ENCODE data around the gene TGFB2. TPM values are rescaled to one million over a fixed set of nuclear protein-coding genes. Genes with fewer than 3 reads are reported as not detected.

TGFB2 gene
- polyA plus RNA-seq, 12 donors, result 39.4 to 88.9 (median 60.5) TPM; not detected in 1

DNA sequence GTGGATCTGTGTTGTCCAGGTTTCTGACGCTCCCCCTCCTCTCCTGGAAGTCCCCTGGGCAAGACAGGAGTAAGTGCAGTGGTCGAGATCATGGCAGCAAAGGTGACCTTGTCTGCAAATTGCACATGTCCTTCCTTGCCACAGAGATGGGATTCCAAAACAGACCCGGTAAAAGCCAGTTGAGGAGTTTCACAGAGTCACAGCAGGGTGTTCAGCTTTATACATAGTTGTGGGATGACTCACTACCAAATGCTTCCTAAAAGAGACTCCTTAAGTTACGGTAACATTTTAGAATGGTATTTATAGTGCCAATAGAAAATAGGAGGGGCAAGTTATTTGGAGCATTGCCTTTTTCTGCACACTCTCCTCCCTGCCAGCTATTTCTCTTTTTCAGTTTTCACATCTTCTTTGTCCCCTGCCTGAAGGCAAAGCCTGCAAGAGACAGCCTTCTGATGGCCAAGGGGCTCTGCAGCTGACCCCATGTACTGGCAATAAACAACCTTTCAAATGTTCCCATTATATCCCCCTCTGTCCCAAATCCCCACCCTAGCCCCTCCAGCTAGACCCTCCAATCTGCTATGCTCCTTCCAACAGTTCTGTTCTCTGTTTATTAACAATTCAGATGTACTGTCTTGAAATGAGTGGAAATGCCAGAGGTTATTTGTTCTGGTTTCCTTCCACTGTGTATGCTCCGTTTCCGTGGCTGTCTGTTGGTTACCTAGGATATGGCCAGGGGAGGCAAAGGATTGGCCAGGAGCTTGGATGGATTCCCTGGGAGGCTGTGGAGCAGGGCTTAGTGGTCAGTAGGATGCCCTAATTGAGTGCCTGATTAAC, 115.0 kb downstream of the TGFB2 start:
- DNase-seq, result peak; percentile 63

DNA sequence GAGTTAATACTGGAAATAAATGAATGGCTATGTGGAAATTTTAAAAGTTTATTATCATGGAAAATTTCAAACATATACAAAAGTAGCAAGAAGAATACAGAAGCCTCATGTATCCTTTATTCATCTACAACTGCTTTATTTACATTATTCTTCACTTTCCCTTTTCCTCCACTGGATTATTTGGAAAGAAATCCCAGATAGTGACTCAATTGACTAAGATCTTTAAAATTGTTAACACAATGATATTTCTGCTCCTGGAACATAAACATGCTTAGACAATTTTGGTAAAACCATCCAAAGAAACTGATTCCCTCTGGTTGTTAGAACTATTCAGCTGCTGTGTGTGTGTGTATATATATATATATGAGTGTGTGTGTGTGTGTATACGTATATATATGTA, 116.2 kb downstream of the TGFB2 start:
- DNase-seq, result no peak

DNA sequence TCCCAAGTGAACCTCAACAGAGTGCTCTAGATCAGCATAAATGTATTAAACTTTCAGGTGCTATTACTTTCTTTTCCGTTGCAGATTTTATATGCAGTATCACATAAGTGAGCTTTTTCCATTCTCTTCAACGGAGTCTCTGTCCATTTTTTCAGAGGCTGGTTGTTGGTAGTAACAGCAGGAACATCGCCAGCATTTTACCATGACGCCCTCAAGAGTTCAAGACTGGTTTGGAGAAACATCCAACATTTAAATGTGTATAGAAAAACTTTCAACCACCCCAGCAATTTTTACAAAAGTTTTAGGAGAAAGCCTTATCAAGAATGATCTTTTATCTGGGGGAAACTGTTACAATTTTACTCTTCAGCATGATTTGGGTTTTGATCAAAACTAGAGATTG, 117.0 kb downstream of the TGFB2 start:
- DNase-seq, result no peak

- DNase-seq, result no peak
These were observed 117.5 kb downstream of the TGFB2 start for GRCh38 chr1:218462587-218462986.

- peak; percentile 57 for DNase-seq
These were observed 118.3 kb downstream of the TGFB2 start for GRCh38 chr1:218463194-218464156.

GRCh38 chr1:218464871-218465270, 119.7 kb downstream of the TGFB2 start:
- no peak for DNase-seq

- no peak for DNase-seq
These were observed 121.3 kb downstream of the TGFB2 start for GRCh38 chr1:218466341-218467010.

GRCh38 chr1:218467101-218468072, 122.3 kb downstream of the TGFB2 start:
- no peak for DNase-seq

- no peak for DNase-seq
These were observed 123.6 kb downstream of the TGFB2 start for GRCh38 chr1:218468711-218469110.

- no peak for DNase-seq
These were observed 127.7 kb downstream of the TGFB2 start for GRCh38 chr1:218472885-218473284.

DNA sequence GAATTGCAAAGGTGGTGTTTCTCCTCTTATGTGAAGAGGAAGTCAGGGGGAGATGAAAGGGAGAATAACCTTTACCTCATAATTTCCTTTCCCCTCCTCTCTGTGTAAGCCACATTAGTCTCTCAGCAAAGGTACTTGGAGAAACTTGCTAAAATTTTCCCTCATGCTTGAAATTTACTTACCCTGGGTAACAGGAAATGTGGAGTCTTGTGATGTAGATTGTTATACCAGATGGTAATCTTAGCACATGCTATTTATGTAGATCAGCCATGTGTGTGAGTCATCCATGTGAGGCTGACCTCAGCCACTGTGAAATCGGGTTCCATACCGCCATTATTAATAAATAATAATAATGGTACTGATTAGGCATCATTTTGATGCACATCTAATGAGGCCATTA, 128.4 kb downstream of the TGFB2 start:
- no peak for DNase-seq

- DNase-seq, result no peak
These were observed 129.0 kb downstream of the TGFB2 start for GRCh38 chr1:218474128-218474527.

GRCh38 chr1:218475275-218475674, 130.1 kb downstream of the TGFB2 start:
- no peak for DNase-seq

- no peak for DNase-seq
These were observed 130.6 kb downstream of the TGFB2 start for GRCh38 chr1:218475699-218476098.

DNA sequence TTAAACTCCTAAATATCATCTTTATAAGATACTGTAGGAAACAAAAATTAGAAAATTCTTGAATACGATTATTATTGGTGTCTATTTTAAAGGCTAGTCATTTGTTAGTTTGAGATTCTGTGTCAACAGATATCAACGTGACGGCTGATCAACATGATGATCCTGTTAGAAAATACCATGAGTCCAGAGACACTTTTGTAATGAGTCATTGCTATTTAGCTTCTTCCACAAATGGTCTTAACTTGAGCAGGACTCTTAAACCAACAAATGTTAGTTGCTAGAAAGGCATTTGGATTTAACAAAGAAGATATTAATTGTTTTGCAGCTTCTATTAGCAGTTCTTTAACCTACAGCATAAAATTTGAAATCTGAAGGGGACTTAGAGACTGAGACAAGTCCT, 131.2 kb downstream of the TGFB2 start:
- no peak for DNase-seq

DNA sequence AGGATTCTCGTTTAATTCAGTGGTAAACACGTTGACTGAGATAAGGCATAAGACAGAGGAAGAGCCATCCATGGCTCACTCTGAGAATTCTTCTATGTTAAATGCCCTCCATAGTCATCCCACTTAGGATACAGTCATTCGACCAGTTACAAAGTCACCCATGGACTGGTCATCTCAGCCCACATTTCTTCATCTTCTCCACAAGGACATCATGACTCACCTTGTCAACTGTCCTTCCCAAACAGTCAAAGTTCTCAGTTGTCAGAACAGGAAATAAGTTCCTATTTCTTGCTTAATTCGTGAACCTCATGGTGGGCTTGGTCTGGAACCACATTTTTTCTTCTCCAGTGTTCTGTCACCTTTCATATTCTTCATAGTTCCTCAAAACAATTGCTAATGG, 133.2 kb downstream of the TGFB2 start:
- no peak for DNase-seq

DNA sequence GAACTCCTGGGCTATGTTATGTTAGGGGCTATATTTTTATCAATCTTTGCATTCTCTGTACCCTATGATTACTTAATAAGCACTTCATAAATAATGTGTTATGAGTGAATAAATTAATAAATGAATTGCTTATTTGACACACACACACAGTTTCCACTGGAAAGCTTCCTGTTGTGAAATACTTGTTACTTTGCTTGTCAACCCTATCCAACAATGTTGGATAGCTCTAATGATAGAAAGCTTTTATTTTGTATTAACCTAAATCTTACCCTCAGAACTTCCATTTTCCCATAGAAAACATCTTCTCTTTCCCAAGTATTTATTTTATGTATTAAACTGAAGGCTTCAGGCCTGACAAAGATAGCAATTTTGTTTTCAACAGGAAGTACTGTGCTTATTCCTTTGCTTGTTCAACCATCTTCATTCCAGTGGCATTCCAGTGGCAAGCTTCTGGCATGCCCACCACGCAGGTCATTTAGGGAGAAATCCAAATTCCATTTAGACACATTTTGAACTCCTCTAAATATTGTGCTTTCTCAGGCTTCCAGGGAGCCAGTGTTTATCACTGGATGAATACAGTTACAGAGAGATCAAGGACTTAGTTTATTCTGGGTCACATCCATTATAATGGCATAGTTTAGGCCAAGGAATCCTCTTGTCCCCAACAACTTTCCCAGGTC, 134.4 kb downstream of the TGFB2 start:
- DNase-seq, result no peak

GRCh38 chr1:218480137-218480536, 135.0 kb downstream of the TGFB2 start:
- no peak for DNase-seq

DNA sequence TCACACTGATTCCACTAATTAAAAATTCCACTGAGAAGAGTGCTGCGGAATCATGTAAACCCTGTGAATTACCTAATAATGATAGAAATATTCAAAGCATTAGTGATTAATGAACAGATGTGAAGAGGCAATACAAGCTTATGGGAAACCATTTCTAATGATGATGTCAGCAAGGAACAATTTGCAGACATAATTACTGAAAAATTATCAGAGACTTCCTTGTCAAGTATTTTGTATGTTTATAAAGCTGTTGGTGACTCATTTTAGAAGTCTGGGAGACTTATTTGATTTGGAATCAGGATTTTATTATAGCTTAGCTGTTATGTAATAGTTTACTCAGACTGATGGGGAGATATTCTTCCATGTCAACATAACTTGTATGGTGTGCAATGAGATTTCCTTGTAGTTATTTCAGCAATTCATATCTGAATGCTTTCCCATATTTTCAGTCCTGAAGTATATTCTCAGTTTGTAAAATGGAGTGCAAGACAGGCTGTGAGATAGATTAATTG, 135.5 kb downstream of the TGFB2 start:
- no peak for DNase-seq

Measured in muscle of arm (tissue), 12 donors.